Endothelial cell of umbilical vein (primary cell): Measurements from ENCODE around the gene HMG20B.

Source experiments
- EZH2 ChIP-seq: IDR thresholded peaks from 2 replicates; pipeline ENCODE4 v1.6.1; 2012; ENCODE audit warnings: borderline replicate concordance, low read depth, mild to moderate bottlenecking, moderate library complexity, low read length, inconsistent platforms; ENCODE audit not compliant: severe bottlenecking
- FOS ChIP-seq: IDR thresholded peaks from 2 replicates; pipeline ENCODE4 v1.6.1; 2011; ENCODE audit warnings: mild to moderate bottlenecking, low read length, moderate library complexity, borderline replicate concordance; ENCODE audit not compliant: insufficient read depth
- POLR2A ChIP-seq: IDR thresholded peaks from 2 replicates; pipeline ENCODE4 v1.6.1; 2012; ENCODE audit warnings: low read depth, mild to moderate bottlenecking, control low read depth, low read length
- POLR2AphosphoS5 ChIP-seq: IDR thresholded peaks from 2 replicates; pipeline ENCODE4 v1.6.1; 2012; ENCODE audit warnings: low read depth, mild to moderate bottlenecking, control low read depth, low read length, moderate library complexity; ENCODE audit not compliant: insufficient read depth
- TF ChIP-seq, protein P1 (sequence below), 2 donors: IDR thresholded peaks; 1 replicate in 1 of 2; 2 replicates in 1 of 2; pipeline ENCODE4 v1.5.1; 2011; ENCODE audit warnings: low read length in 2 of 2, mild to moderate bottlenecking in 2 of 2, moderate library complexity in 2 of 2, control low read depth in 1 of 2, inconsistent platforms in 1 of 2, low read depth in 1 of 2; ENCODE audit not compliant: insufficient read depth in 1 of 2; ENCODE audit errors: extremely low read depth in 1 of 2
- TF ChIP-seq, protein P2 (sequence below): IDR thresholded peaks from 2 replicates; pipeline ENCODE4 v1.6.1; 2011; ENCODE audit not compliant: insufficient read depth, insufficient read length

GRCh38 chr19:3603121-3603811 is 30.5 kb downstream of the HMG20B start:
- TF ChIP-seq POLR2A (no peak), FOS (no peak), POLR2AphosphoS5 (no peak), EZH2 (no peak)
- TF ChIP-seq, protein P1, sequence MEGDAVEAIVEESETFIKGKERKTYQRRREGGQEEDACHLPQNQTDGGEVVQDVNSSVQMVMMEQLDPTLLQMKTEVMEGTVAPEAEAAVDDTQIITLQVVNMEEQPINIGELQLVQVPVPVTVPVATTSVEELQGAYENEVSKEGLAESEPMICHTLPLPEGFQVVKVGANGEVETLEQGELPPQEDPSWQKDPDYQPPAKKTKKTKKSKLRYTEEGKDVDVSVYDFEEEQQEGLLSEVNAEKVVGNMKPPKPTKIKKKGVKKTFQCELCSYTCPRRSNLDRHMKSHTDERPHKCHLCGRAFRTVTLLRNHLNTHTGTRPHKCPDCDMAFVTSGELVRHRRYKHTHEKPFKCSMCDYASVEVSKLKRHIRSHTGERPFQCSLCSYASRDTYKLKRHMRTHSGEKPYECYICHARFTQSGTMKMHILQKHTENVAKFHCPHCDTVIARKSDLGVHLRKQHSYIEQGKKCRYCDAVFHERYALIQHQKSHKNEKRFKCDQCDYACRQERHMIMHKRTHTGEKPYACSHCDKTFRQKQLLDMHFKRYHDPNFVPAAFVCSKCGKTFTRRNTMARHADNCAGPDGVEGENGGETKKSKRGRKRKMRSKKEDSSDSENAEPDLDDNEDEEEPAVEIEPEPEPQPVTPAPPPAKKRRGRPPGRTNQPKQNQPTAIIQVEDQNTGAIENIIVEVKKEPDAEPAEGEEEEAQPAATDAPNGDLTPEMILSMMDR (IDR thresholded peaks at IDR 0.05; ENCODE audit: extremely low read depth in 1 of 2, insufficient read depth in 1 of 2, low read depth in 1 of 2, low read length in 2 of 2): no peak
- TF ChIP-seq, protein P2, sequence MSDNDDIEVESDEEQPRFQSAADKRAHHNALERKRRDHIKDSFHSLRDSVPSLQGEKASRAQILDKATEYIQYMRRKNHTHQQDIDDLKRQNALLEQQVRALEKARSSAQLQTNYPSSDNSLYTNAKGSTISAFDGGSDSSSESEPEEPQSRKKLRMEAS: no peak
